Activated CD8-positive, alpha-beta T cell treated with anti-CD3 and anti-CD28 coated beads for 36 hours (primary cell): ENCODE results near the gene GDF15. TPM values are rescaled to one million over a fixed set of nuclear protein-coding genes. Genes with fewer than 3 reads are reported as not detected.

Experiments
- ATAC-seq: fragments of 200-7000 bp; cut with Tn5 transposase; one replicate; pipeline ENCODE4 v1.10.0; 2021; ENCODE audit warnings: mild to moderate bottlenecking, moderate library complexity
- CTCF ChIA-PET: fragments of 350-600 bp; sonication (Branson Sonifier 250); formaldehyde crosslinking; loops from one replicate; lab custom pipeline; 2021; ENCODE audit warnings: antibody characterized with exemption; lab: Charles Lee
- POLR2A ChIA-PET: fragments of 350-600 bp; sonication (Branson Sonifier 250); formaldehyde crosslinking; loops from one replicate; lab custom pipeline; 2021; ENCODE audit warnings: antibody characterized with exemption; lab: Charles Lee
- DNase-seq: peaks from one replicate; pipeline ENCODE4 v3.0.0-alpha.2; 2020
- H3K27ac Mint-ChIP-seq: one replicate; pipeline ENCODE4 v1.8.0; 2021; ENCODE audit warnings: mild to moderate bottlenecking, mixed read lengths
- H3K27me3 Mint-ChIP-seq: one replicate; pipeline ENCODE4 v1.8.0; 2021; ENCODE audit warnings: mixed read lengths
- H3K36me3 Mint-ChIP-seq: one replicate; pipeline ENCODE4 v1.8.0; 2021; ENCODE audit warnings: low read depth, mixed read lengths
- H3K4me1 Mint-ChIP-seq: one replicate; pipeline ENCODE4 v1.8.0; 2021; ENCODE audit warnings: low read depth, mixed read lengths
- H3K4me3 Mint-ChIP-seq: one replicate; pipeline ENCODE4 v1.8.0; 2021; ENCODE audit warnings: mild to moderate bottlenecking, moderate library complexity, mixed read lengths
- H3K9me3 Mint-ChIP-seq: one replicate; pipeline ENCODE4 v1.8.0; 2021; ENCODE audit warnings: mixed read lengths
- intact Hi-C: fragments of 100-400 bp; cut with micrococcal nuclease; formaldehyde crosslinking; loops from one replicate; pipeline ENCODE4 v1.10.0; 2022
- total RNA-seq, 2 experiments: library from RNA; stranded (reverse); gene quantifications; one replicate each; pipeline ENCODE4 v1.2.3, GENCODE V29; 2021
- TF ChIP-seq, protein P1 (sequence below): fragments of 200-600 bp; IDR thresholded peaks from one replicate; pipeline ENCODE4 v1.8.0; 2022; ENCODE audit warnings: antibody characterized with exemption, mild to moderate bottlenecking

The GDF15 gene
- total RNA-seq, 2 experiments from 2014 or later = not detected

DNA sequence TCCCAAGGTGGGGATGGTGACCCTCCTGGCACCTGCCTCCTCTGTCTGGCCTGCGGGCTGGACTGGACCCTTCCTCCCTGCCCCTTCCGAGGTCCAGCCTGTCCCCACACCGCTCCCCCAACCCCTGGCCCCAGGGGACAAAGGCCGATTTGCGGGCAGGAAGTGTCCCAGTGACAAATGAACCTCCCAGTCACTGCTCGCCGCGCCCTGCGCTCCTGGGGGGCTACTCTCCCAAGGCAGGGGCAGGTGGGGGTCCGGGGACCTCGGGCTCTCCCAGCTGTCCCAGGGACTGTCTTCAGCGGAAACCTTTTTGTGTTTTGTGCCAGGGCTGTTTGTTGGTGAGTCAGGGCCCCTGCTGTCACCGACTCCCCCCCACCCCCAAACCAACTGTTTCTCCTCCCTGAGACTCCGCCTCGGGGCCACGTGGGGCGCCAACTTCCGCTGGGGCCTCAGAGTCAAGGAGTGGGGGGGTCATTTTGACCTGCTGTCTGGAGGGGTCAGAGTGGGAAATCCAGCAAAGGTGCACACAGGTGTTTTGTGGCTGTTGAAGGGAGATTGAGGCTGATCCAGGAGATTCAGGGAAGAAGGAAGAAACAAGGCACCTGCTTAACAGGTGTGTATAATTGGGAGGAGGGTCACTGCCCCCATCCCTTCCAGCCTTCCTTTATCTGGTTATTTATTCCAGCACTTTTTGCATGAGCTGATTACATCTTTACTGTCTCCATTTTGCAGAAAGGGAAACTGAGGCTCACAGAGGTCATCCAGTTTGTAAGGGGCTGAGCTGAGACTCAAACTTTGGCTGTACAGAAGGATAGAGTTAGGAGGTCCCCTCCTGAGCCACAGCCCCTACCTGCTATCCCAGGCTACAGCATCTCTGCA lies 44.7 kb upstream of the GDF15 start:
- ChIA-PET CTCF (interaction anchor here (1.2 to 2.8 kb wide), 5 partner anchors 12 to 90 kb away, joined by 4 to 17 read pairs (median 6); no protein-coding TSS in a partner anchor), POLR2A (interaction anchor here (1.2 to 1.9 kb wide), 4 partner anchors 40 to 62 kb away, joined by 3 to 9 read pairs (median 4); partner anchors contain the start of gene JUND)
- no peaks in the 10 kb centered on the region for H3K27me3 Mint-ChIP-seq
- peak overlapping the region; percentile 70 for H3K4me3 Mint-ChIP-seq
- TF ChIP-seq, protein P1, sequence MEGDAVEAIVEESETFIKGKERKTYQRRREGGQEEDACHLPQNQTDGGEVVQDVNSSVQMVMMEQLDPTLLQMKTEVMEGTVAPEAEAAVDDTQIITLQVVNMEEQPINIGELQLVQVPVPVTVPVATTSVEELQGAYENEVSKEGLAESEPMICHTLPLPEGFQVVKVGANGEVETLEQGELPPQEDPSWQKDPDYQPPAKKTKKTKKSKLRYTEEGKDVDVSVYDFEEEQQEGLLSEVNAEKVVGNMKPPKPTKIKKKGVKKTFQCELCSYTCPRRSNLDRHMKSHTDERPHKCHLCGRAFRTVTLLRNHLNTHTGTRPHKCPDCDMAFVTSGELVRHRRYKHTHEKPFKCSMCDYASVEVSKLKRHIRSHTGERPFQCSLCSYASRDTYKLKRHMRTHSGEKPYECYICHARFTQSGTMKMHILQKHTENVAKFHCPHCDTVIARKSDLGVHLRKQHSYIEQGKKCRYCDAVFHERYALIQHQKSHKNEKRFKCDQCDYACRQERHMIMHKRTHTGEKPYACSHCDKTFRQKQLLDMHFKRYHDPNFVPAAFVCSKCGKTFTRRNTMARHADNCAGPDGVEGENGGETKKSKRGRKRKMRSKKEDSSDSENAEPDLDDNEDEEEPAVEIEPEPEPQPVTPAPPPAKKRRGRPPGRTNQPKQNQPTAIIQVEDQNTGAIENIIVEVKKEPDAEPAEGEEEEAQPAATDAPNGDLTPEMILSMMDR = no peak
- peaks cover 17% of the 10 kb centered on the region for H3K4me1 Mint-ChIP-seq
- ATAC-seq (peak; percentile 87), DNase-seq (peak; percentile 88)
- peaks cover 1% of the 10 kb centered on the region for H3K36me3 Mint-ChIP-seq
- peak overlapping the region; percentile 82 for H3K27ac Mint-ChIP-seq
- intact Hi-C loops = no loop called here
- no peaks in the 10 kb centered on the region for H3K9me3 Mint-ChIP-seq

DNA sequence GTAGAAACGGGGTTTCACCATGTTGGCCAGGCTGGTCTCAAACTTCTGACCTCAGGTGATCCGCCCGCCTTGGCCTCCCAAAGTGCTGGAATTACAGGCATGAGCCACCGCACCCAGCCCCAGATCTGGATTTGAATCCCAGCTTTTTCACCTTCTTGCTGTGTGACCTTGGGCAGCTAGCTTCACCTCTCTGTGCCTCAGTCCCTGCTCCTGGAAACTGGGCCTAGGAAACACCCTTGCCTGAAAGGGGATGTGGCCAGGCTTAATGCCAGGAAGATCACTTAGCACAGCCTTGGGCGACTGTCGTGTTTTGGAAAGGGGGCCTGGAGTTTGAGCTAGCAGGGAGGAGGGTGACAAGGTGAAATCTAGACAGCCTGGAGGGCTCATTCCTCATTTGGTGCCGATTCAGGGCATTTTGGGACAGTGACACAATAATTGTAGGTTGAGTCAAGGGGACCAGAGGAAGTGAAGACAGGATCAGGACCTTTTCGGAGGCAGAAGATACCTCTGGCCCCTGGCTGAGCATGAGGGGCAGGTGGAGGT lies 43.8 kb upstream of the GDF15 start:
- TF ChIP-seq, protein P1 = no peak
- no peak for DNase-seq
- Mint-ChIP-seq H3K4me3 (peak overlapping the region; percentile 70), H3K9me3 (no peaks in the 10 kb centered on the region), H3K4me1 (peaks cover 19% of the 10 kb centered on the region), H3K27me3 (no peaks in the 10 kb centered on the region), H3K36me3 (peaks cover 3% of the 10 kb centered on the region), H3K27ac (peak overlapping the region; percentile 82)
- ATAC-seq = no peak
- ChIA-PET CTCF (interaction anchor here (1.2 to 2.8 kb wide), 6 partner anchors 13 to 91 kb away, joined by 3 to 17 read pairs (median 6); no protein-coding TSS in a partner anchor), POLR2A (interaction anchor here (1.5 to 1.9 kb wide), 2 partner anchors 39 to 62 kb away, joined by 3 to 9 read pairs; partner anchors contain the start of gene JUND)
- intact Hi-C loops = no loop called here

DNA sequence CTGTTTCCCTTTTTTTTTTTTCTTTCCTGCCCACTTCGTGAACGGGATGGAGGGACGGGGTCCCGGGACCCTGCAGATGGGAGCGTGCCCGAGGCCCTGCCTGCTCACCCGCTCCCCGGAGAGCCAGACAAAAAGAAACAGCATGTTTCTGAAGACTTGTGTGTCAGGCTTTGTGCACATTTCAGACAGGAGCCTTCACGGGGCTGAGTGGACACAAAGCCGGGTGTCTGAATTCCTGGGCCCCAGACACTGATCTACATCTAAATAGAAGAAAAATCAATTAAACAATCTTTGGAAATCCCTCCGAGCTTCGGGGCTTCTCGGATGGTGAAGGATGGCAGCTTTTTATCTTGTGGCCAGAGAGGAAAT lies 41.4 kb upstream of the GDF15 start:
- H3K27me3 Mint-ChIP-seq = no peaks in the 10 kb centered on the region
- intact Hi-C loops = no loop called here
- CTCF ChIA-PET = interaction anchor here (1.1 to 1.4 kb wide), 2 partner anchors 65 to 66 kb away, joined by 3 to 4 read pairs; no protein-coding TSS in a partner anchor
- ATAC-seq (no peak), DNase-seq (no peak)
- POLR2A ChIA-PET = interaction anchor here (1.5 kb wide), 1 partner anchor 53 kb away, joined by 3 read pairs; the partner anchor contains the start of gene LRRC25
- TF ChIP-seq, protein P1 = no peak
- no peaks in the 10 kb centered on the region for H3K9me3 Mint-ChIP-seq
- H3K36me3 Mint-ChIP-seq = peaks cover 3% of the 10 kb centered on the region
- no peak overlapping the region for H3K27ac Mint-ChIP-seq
- no peak overlapping the region for H3K4me3 Mint-ChIP-seq
- peaks cover 17% of the 10 kb centered on the region for H3K4me1 Mint-ChIP-seq

DNA sequence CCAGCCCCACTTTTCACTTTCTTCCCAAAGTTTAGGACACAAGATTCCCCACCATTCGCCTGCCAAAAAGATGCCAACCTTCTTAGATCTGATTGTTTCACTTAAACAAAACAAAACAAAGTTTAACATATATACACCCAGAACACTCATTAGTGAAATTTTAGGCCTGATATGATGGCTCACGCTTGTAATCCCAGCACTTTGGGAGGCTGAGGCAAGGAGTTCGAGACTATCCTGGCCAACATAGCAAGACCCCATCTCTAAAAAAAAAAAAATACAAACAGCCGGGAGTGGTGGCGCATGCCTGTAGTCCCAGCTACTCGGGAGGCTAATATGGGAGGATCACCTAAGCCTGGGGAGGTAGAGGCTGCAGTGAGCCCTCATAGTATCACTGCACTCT lies 40.7 kb upstream of the GDF15 start:
- Mint-ChIP-seq H3K27ac (no peak overlapping the region), H3K27me3 (no peaks in the 10 kb centered on the region), H3K9me3 (no peaks in the 10 kb centered on the region), H3K4me3 (no peak overlapping the region), H3K4me1 (peaks cover 13% of the 10 kb centered on the region), H3K36me3 (peaks cover 5% of the 10 kb centered on the region)
- CTCF ChIA-PET = interaction anchor here (1.4 kb wide), 1 partner anchor 67 kb away, joined by 3 read pairs; no protein-coding TSS in a partner anchor
- POLR2A ChIA-PET = no interaction called here
- TF ChIP-seq, protein P1 = no peak
- DNase-seq (no peak), ATAC-seq (no peak)
- intact Hi-C loops = loop anchor here (5.0 kb wide), 1 partner anchor 67 kb away; no protein-coding TSS in a partner anchor
